ENCODE measurements around the gene ACTN1.
"Not testable (repeated sequence)": the region's sequence is repeated elsewhere in the genome, so short reads cannot be mapped to it uniquely, and the experiment has no call there.

Gene ACTN1

DNA sequence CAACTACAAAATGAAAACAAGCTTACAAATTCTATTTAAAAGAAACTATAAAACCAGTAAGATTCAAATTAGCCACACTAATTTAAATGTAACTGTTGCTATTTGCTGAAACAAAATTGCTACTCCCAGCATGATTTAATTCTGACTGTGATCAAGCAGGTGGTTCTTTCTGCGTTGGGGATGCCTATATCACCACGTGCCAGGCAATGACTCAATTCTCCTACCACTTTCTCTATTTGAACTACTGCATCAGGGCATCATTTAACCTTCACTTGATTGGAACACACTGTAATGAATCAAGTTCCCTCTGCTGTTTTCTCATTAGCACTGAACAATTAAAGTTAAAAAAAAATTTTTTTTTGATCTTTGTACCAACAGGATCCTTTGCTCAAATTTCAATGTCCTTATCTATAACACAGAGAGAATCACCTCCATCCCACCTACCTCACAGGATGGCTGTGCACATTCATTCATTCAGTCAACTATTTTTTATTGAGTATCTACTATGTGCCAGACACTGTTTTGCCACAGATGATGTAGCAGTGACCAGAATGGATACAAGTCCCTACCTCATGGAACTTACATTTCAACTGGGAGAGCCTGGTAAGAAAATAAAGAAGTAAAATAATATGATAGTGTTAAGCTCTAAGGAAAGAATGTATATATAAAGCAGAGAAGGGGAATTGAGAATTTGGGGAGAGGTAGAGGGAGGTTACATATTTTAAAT lies 8.0 kb upstream of the ACTN1 start:
- no peak for DNase-seq (ENCODE audit: low read depth)

DNA sequence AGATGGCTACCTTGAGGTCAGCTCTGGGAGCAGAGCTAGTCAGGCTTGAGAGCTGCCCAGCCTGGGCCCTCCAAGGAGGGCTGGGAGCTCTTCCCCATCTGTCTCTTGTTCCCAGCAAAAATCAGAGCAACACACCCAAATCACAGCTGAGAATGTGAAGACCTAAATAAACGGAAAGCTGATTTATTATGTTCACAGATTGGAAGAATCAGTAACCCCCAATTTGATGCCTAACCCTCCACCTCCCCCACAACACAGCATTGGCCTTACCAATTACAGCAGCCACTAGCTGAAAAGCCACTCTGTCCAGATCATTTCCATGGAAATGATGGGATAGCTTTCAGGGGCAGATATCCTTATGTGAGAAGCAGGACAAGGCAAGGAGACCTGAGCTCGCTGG lies 7.1 kb upstream of the ACTN1 start:
- no peak for DNase-seq (ENCODE audit: low read depth)

DNA sequence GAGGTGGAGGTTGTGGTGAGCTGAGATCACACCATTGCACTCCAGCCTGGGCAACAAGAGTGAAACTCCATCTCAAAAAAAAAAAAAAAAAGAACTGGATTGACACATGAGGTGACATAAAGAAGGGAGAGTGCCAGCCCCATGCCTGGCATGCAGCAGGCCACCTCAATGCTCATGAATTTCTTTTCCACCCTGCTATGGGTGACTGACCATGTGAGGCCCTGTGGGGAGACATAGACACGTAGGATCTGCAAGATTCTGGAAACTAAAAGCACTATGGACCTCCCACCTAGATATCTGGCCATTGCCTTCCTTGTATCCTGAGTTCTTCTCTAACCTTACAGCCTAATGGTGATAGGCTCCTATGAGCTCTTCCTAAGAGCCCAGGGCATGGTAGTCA lies 5.6 kb upstream of the ACTN1 start:
- DNase-seq (ENCODE audit: low read depth): no peak

DNA sequence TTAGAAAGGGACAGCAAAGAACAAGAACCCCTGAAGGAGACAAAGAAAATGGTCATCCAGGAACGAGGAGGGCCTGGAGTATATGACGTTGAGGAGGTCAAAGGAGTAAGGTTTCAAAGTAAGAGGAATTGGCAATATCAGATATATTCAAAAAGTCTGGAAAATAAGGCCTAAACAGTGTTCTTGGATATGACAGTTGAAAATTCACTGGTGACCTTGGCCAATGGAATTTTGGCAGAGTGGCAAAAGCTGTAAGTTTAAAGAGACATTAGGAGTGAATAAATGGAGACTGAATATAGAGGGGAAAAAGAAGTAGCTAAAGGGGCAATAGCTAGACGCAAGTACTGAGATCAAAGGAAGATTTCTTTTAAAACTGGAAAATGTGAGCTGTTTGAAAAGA lies 4.1 kb upstream of the ACTN1 start:
- no peak for DNase-seq (ENCODE audit: low read depth)

DNA sequence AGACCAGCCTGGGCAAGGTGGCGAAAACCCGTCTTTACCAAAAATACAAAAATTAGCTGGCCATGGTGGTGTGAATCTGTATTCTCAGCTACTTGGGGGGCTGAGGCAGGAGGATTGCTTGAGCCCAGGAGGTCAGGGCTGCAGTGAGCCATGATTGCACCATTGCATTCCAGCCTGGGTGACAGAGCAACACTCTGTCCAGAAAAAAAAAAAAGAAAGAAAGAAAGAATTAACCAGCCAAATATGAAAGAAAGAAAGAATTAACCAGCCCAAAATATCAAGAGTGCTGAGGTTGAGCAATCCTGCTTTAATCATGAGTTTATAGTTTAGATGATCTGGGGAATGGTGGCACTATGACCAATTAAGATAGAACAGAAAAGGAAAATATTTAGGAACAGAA lies 3.5 kb upstream of the ACTN1 start:
- no peak for DNase-seq (ENCODE audit: low read depth)

DNA sequence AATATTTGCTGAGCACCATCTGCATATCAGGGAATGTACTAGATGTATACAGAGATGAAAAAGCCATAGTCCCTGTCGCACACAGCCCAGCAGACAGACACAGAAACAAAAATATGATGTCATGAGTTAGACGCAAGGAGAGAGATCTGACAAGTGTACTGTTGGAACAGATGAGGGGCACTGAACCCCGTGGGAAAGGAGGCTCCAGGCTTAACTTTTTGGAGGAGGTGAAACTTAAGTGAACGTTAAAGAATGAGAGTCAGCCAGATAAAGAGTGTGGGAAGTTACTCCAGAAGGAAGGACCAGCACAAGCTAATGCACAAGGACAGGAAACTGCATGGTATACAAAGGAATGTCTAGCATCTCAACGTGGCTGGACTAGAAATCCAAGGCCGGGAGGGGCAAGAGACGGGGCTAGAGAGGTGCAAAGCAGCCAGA lies 2.5 kb upstream of the ACTN1 start:
- no peak for DNase-seq (ENCODE audit: low read depth)

DNA sequence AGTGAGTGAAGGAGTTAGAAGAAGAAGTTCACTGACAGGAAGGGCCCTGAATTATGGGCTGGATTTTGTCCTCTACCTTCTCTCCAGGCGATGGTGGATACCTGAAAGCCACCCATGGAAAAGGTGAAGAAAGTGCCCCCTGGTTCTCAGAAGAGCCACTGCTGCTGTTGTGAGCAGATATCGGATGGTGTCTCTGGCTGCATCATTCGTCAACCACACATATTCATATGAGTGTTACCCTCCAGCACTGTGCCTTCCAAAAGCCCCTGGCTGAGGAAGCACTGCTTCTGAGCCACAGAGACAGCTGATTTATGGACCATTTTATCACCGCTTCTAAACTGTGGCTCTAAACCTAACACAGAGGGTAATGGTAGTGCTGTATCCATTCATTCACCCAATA lies 2.0 kb upstream of the ACTN1 start:
- DNase-seq (ENCODE audit: low read depth): no peak

DNA sequence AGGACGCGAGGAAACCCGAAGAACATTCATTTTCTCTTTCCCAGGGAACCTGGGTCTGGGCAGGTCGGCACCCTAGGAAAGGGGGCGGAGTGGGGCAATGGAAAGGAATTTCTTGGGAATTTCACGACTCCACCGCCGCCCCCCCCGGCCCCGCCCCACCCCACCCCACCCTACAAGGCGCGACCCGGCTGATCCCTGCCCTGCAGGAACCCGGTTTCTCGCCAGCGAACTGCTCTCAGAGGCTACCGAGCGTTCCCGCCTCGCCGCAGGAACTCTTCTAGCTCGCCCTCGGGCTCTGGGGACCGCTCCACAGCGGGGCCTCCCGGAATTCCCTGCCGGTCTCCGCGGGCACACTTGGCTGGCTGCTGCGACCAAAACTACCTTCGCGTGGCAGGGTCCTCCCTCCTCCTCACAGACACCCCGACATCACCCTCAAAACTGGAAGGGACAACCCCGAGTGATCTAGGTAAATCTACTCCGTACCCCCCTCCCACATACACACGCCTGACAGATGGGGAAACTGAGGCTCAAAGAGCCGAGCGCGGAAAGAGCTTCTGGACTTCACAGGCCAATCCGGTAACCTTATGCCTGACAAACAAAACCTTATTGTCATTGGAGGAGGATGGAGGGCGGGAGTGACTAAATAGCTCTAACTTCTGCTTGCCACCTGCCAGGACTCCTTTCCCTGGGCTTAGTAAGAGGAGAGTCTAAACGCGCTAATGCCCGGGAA lies 785 bp upstream of the ACTN1 start:
- DNase-seq (ENCODE audit: low read depth): no peak

DNA sequence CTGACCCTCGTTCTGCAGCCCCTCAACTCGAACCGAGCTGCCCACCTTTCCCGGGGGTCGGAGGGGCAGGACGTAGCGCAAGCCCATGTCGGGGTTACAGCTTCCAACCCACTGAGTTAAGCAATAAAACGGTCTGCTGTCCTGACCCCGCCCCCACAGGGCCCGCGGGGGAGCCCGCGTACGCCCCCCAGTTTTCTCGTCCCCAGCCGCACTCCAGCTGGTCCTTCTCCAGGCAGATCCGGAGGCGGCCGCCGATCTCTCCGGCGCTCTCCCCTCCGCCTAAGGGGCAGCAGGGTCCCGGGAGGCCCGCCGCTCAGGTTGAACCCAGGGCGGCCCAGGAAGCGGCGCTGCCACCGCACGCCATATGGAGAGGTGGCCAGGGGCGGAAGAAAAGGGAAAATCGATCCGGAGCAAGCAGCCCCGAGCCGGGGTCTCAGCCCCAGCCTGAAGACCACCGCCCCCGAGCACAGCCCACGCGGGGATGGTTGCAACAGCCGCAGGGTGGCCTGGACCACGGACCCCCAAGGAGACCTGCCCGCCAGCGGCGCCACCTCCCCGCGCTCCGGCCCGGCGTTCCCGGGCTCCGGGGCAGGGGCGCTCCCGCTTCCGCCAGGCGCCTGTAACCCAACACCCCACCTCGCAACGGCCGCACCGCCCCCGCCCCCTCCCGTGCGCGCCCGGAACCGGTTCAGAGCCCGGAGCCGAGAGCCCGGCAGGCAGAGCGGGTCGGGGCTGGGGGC lies 760 bp downstream of the ACTN1 start:
- DNase-seq (ENCODE audit: low read depth): no peak

DNA sequence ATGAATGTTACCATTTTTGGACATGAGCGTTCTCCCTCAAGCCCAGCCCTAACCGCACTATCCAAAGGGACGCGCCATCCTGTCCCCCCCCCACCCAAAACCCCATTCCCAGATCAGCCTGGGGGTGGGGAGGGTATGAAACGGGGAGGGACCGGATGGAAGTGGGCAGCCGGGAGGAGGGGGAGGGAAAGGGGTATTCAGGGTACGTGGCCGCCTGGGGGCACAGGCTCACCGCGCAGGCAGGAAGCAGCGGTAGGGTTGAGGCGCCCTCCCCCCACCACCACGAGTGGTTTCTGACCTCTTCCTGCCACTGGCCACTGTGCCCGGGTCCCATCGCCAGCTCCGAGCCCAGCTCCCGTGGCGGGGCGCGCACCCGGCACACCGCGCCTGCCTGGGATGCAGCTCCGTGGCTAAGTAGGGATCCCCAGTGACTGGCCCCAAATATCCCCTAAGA lies 1.4 kb downstream of the ACTN1 start:
- DNase-seq (ENCODE audit: low read depth): no peak

DNA sequence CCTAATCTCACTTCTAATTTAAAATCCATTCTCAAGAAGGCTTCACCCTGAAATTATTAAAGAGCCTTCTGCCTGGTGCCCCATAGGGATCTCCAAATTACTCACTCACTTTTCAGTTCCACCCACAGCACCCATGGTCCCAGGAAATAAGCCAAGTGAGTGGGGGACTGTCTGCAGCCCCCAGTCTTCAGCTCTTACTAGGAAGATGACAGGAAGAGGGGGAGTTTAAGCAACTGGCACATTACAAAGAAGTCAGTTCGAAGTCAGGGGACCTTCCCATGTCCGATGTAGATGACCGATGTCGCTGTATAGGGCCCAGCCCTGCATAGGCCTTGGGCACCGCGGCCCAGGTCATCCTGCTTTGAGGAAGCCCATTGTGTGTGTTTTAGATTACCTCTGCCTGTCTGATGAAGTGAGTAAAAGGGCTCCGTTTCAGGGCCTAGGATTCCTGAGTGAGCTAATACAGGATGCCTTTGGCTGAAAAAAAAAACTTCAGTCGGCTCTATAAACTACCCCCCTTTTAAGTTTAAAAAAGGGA lies 1.9 kb downstream of the ACTN1 start:
- DNase-seq (ENCODE audit: low read depth): no peak

DNA sequence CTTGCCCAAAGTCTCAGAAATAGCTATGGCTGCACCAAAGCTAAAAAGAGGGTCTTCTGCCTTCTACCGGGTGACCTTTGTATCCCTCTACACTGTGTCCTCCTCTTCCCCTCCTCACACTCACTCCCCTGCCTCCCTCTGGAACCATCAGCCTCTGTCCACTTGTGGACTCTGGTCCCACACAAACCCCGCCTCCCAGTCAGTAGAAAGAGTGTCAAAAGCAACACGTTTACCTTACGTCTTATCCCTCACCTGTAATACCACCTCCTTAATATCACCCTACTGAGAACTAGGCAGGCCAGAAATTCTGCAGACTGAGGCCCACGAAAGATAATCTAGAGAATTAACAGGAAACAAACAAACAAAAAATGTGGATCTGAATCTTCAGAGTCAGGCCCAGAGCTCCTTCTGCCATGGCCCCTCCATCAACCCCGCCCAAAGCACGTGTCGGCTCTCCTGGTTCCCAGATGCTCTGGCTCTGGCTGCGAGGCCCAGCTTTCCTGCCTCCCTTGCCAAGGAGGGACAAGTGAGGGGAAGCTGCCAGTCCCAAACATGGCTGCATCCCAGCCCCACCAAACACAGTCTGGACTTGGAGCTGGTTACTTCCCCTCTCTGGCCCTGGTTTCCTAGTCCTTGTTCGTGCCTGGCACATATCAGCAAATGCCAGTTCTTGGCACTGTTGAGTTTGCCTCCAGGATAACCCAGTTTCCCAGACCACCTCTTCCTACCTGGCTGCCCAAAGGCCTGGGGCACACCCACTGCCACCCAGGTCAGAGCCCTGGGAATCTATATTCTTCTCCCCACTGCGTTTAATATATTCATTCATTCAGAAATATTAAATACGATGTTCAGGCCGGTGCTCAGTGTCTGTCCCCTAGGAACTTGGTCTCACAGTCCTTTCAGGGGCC lies 2.7 kb downstream of the ACTN1 start:
- DNase-seq (ENCODE audit: low read depth): no peak

DNA sequence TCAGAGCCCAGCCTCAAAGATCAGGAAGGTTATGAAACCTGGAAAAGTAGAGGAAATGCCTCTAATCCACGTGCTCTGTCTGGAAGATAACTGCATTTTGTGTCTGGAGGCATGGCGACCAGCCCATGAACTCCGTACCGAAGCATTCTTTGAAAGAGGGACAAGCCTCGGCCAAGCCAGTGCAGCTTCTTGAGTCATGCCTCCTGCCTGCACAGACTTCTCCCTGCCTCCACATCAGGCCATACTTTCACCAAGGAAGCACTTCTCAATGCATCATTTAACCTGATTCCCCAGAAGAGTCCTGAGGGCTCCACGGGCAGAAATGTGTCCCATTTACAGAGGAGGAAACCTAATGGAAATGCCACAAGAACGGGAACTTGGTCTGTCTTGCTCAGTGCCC lies 3.4 kb downstream of the ACTN1 start:
- DNase-seq (ENCODE audit: low read depth): no peak

DNA sequence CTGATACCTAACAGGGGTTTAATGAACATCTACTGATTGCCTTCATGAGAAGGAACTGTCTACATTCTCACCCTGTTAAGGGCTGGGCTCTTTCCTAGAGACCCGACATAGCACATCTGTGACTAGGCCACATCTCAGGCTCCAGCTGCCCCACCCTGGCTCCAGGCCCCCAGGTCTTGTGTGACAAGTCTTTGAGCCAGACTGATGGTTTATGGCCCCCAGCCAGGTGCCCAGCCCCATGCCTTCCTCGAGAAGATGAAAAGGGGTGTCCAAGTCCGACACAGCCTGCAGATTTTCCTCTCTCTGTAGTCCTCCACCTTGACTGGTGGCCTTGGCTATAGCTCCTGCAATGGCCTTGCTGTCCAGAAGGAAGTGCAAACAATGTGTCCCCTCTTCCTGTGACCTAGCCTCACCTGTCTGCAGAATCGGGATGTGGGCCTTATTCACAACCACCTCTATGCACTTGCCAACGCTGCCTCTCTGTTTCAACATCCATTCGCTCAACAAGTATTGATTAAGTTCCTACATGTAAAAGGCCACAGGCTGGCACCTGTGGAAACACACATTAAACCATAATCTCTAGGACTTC lies 4.2 kb downstream of the ACTN1 start:
- no peak for DNase-seq (ENCODE audit: low read depth)

DNA sequence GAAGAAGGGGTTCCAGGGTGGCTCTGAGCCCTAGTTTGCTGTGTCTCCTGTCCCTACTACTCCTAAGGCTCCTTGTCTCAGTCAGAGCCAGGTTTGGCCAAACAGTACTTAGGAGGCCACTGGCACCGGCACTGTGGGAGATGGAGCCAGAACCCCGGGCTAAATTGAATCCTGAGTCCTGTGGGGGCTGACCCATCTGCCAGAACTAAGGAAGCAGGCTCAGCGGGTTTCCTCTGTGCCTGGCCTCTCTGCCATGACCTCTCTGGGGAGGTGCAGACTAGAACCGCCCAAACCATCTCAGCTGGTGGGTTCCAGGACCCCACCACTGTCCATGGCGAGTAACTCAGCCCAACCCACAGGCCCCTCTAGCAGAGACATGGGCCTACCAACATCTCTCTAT lies 5.5 kb downstream of the ACTN1 start:
- DNase-seq (ENCODE audit: low read depth): no peak

DNA sequence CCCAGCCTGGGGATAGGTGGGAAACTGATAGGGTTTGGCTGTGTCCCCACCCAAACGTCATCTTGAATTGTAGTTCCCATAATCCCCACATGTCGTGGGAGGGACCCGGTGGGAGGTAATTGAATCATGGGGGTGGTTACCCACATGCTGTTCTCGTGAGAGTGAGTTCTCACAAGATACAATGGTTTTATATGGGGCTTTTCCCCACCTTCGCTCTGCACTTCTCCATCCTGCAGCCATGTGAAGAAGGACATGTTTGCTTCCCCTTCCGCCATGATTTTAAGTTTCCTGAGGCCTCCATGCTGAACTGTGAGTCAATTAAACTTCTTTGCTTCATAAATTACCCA lies 5.9 kb downstream of the ACTN1 start:
- DNase-seq (ENCODE audit: low read depth): not testable (repeated sequence)

DNA sequence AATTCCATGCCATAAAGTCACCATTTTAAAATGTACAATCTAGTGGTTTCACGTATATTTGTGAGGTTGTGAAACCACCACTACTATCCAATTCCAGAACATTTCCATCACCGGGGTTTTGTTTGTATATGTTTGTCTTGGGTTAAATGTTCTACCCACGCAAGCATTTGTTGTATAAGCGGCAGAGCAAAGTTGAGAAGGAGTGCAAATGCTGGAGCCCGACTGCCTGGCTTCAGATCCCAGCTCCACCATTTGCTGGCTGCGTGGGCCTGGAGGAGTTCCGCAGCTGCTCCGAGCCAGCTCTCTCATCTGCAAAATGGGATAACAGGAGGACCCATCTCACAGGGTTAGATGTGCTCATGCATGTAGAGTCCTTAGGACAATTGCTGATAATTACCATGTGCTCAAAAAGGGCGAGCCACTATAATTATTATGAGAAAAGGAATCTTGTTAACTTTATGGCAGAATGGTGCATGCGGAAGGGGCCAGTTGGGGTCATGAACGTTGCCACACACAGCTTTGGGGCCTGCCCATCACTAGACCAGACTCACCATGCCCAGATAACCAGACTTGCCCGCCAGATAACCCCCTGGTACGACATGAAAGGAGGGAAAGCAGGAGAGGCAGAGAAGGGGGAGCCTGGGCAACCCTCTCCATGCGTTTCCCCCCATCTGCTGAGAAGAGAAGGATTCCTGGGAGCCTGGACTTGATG lies 6.4 kb downstream of the ACTN1 start:
- DNase-seq (ENCODE audit: low read depth): no peak

DNA sequence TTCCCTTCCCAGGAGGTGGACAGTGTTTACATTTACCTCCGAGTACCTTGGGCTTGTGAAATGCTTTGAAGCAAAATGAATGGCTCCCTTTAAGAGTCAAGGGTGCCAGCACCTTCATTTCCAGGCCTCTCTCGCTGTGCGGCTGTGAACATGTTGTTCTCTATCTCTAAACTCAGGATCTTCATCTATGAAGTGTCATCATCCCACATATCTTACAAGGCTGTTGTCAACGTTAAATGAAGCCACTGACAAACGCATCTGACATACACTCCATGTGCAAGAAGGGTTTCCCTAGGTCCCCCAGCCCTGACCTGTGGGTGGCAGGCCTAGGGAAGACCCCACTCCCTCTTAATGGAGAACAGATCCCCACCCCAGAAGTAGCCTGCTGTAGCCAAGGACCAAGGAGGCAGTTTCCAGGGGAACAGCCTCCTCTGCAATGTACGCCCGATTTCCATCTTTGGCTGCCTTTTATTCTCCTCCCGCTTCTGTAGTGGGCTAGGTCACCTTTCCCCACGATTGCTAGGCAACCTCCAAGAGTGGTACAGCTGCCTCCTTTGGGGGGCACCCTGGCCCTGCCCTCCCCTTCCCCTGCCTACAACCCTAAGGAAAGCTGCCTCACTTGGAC lies 7.6 kb downstream of the ACTN1 start:
- no peak for DNase-seq (ENCODE audit: low read depth)

DNA sequence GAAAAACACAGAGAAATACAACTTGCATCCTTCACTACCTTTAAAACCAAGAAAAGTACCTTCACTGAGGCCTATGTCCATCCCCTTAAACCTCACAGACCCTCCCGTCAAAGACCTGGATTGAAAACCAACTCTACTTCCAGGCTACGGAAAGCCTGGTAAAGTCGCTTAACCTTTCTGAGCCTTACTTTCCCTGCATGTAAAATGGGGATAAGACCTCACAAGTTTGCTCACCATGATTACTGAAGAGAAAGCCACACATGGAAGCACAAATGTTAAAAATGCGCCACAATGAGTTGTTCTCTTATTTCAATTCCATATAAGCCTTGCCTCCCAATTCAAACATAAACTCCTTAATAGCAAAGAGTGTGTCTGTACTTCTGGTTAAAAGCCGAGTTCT lies 8.4 kb downstream of the ACTN1 start:
- no peak for DNase-seq (ENCODE audit: low read depth)

DNA sequence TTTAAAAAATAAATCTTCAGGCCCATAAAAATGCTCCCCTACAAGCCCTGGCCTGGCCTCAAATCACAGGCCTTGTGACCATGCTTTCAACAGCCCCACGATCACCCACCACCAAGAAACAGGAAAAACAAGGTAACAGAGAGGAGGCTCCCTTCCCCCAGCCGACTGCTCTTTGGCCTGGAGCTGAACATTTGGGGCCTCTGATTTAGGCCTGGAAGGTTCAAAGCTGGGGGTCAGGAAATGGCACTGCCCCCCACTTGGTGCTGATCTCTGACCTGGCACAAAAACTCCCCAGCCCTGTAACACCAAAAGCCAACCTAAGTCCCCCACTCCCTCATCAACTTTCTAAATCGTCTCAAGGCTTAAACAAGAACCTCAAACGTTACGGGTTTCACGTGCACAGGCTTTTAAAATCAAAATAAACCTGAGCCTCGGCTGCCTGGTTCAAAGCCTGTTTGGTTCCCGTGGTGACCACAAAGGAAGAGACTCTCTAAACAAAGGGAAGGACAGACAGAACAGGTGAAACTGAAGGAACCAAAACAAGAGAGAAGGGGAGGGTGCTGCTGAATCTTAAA lies 9.0 kb downstream of the ACTN1 start:
- no peak for DNase-seq (ENCODE audit: low read depth)
